ENCODE measurements around the gene GHITM. TPM values are rescaled to one million over a fixed set of nuclear protein-coding genes. Genes with fewer than 3 reads are reported as not detected.
A peak's percentile ranks its signal among the peaks of the same experiment; 100 is the strongest.
"Not testable (repeated sequence)": the region's sequence is repeated elsewhere in the genome, so short reads cannot be mapped to it uniquely, and the experiment has no call there.

The GHITM gene
- total RNA-seq, 1 donor from 2014 or later: 77.2 TPM

GRCh38 chr10:84177541-84178141 is 38.3 kb downstream of the GHITM start:
- no peaks in the 10 kb centered on the region for H3K4me1 ChIP-seq
- intact Hi-C loops (cut with DNase I): no loop called here
- no peak overlapping the region for H3K4me3 ChIP-seq
- H3K27me3 ChIP-seq: no peaks in the 10 kb centered on the region
- no peak for TF ChIP-seq CTCF (IDR thresholded peaks at IDR 0.05)
- H3K9me3 ChIP-seq: no peaks in the 10 kb centered on the region
- no peak overlapping the region for H3K27ac ChIP-seq
- no peak for DNase-seq (ENCODE audit: low spot score in 2 of 2)
- H3K36me3 ChIP-seq: no peaks in the 10 kb centered on the region

- no peak for DNase-seq (ENCODE audit: low spot score in 2 of 2)
- H3K4me1 ChIP-seq: no peaks in the 10 kb centered on the region
- intact Hi-C loops (cut with DNase I): no loop called here
- TF ChIP-seq CTCF (IDR thresholded peaks at IDR 0.05): no peak
- no peaks in the 10 kb centered on the region for H3K27me3 ChIP-seq
- H3K4me3 ChIP-seq: no peak overlapping the region
- H3K36me3 ChIP-seq: no peaks in the 10 kb centered on the region
- H3K9me3 ChIP-seq: no peaks in the 10 kb centered on the region
- no peak overlapping the region for H3K27ac ChIP-seq
Measured at GRCh38 chr10:84178160-84178609, 38.9 kb downstream of the GHITM start.

GRCh38 chr10:84179059-84179710 is 39.9 kb downstream of the GHITM start:
- H3K4me3 ChIP-seq: no peak overlapping the region
- H3K27ac ChIP-seq: no peak overlapping the region
- no peak for TF ChIP-seq CTCF (IDR thresholded peaks at IDR 0.05)
- H3K4me1 ChIP-seq: no peaks in the 10 kb centered on the region
- DNase-seq (ENCODE audit: low spot score in 2 of 2): no peak
- H3K27me3 ChIP-seq: no peaks in the 10 kb centered on the region
- no peaks in the 10 kb centered on the region for H3K36me3 ChIP-seq
- H3K9me3 ChIP-seq: no peaks in the 10 kb centered on the region
- intact Hi-C loops (cut with DNase I): no loop called here

- H3K27me3 ChIP-seq; H3K4me3 ChIP-seq; H3K27ac ChIP-seq; intact Hi-C loops (cut with DNase I); H3K9me3 ChIP-seq; H3K36me3 ChIP-seq; H3K4me1 ChIP-seq: not testable (repeated sequence)
- peak in 1 of 2 donors; percentile 18 for DNase-seq (ENCODE audit: low spot score in 2 of 2)
Measured at GRCh38 chr10:84180386-84180785, 41.1 kb downstream of the GHITM start.

- no peaks in the 10 kb centered on the region for H3K9me3 ChIP-seq
- no peak overlapping the region for H3K27ac ChIP-seq
- intact Hi-C loops (cut with DNase I): no loop called here
- TF ChIP-seq CTCF (IDR thresholded peaks at IDR 0.05): no peak
- no peaks in the 10 kb centered on the region for H3K27me3 ChIP-seq
- H3K36me3 ChIP-seq: no peaks in the 10 kb centered on the region
- H3K4me1 ChIP-seq: no peaks in the 10 kb centered on the region
- H3K4me3 ChIP-seq: no peak overlapping the region
- no peak for DNase-seq (ENCODE audit: low spot score in 2 of 2)
Measured at GRCh38 chr10:84181631-84182030, 42.3 kb downstream of the GHITM start.

- no peaks in the 10 kb centered on the region for H3K4me1 ChIP-seq
- no peaks in the 10 kb centered on the region for H3K9me3 ChIP-seq
- intact Hi-C loops (cut with DNase I): no loop called here
- no peak overlapping the region for H3K27ac ChIP-seq
- no peak for TF ChIP-seq CTCF (IDR thresholded peaks at IDR 0.05)
- no peak for DNase-seq (ENCODE audit: low spot score in 2 of 2)
- no peaks in the 10 kb centered on the region for H3K27me3 ChIP-seq
- H3K36me3 ChIP-seq: no peaks in the 10 kb centered on the region
- H3K4me3 ChIP-seq: no peak overlapping the region
Measured at GRCh38 chr10:84184517-84184916, 45.2 kb downstream of the GHITM start.

Data from ascending aorta (tissue), 2 donors.